Head of caudate nucleus (tissue), 42 donors: ENCODE data around the gene ZNF93.
"Not testable (repeated sequence)": the region's sequence is repeated elsewhere in the genome, so short reads cannot be mapped to it uniquely, and the experiment has no call there.

Experiments
- DNase-seq, 42 donors: peaks; one replicate each; pipeline versions ENCODE4 v3.0.0 to v3.0.0-alpha.2; 2020 to 2021; ENCODE audit warnings: mixed read lengths in 7 of 42
- intact Hi-C: fragments of 100-400 bp; cut with DNase I; formaldehyde crosslinking; loops from one replicate; pipeline ENCODE4 v1.15.0; 2022

Gene ZNF93

DNA sequence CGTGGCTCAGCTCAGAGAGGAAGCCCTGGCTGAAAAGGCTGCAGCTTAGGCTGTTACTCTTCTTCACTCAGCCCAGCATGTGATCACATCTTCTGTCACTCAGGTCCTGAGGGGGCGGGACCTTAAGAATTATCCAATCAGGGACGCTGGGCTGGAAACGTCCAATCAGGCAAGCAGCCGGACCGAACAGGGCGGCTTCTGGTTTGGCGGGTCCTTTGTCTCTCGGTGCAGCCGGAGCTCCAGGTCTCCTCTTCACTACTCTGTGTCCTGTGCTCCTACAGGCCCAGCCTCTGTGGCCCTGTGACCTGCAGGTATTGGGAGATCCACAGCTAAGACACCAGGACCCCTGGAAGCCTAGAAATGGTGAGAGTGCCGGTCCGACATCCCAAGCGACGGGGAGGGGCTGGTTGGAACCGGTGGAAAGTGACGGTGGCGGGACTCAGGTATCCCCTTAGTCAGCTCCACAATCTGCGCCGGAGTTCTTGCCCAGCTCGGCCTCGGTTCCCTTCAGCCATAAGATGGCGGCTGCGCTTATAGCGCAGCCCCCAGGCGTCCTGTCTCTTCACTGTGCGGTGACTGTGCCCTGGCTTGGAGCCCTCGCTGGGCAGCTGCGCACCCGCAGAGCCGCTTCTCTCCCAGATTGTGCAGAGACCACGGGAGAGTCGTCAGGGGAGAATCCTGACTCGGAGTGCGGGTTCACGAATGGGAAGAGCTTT, at the start of gene ZNF93:
TSS of gene ZNF93 (plus strand) at position 218 of the 716 bp plus-strand sequence. CDS start at position 361, 143 bp downstream.
- DNase-seq: peak; percentile 85 to 98 (median 95)
- intact Hi-C loops: loop anchor here (10.0 kb wide), 1 partner anchor 54 kb away; no protein-coding TSS in a partner anchor

DNA sequence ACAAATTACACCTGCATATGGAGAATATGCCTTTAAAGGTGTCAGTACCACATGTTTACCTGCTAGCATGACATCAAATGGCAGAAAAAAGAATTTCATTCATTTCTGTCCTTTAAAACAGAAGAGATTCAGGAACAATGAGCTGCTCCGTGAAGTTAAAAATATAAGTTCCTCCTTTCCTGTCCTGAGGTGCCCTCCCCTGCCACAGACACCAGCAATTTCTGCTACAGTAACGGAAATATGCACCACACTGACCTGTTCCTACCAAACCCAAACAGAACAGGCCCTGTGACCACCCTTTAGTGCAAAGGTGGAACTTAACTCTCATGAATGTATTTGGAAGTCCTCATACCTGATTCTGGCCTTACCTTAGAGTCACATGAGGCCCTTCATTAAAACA, 49.0 kb upstream of the ZNF93 start:
- DNase-seq, intact Hi-C loops: not testable (repeated sequence)

DNA sequence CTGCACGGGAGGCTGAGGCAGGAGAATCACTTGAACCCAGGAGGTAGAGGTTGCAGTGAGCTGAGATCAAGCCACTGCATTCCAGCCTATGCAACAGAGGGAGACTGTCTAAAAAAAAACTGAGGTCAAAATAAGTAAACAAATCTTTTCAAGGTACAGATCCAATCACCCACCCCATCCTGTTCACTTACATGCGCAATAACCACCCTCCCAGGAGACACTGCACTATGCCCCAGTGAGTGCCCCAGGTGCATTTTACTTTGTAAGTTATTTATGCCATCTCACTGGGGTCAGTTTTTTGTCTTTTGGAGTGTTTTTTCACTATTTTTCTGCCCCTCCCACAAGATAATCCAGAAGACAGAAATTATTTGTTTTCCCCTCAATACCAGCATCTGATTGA, 42.0 kb upstream of the ZNF93 start:
- DNase-seq: no peak
- intact Hi-C loops: no loop called here

DNA sequence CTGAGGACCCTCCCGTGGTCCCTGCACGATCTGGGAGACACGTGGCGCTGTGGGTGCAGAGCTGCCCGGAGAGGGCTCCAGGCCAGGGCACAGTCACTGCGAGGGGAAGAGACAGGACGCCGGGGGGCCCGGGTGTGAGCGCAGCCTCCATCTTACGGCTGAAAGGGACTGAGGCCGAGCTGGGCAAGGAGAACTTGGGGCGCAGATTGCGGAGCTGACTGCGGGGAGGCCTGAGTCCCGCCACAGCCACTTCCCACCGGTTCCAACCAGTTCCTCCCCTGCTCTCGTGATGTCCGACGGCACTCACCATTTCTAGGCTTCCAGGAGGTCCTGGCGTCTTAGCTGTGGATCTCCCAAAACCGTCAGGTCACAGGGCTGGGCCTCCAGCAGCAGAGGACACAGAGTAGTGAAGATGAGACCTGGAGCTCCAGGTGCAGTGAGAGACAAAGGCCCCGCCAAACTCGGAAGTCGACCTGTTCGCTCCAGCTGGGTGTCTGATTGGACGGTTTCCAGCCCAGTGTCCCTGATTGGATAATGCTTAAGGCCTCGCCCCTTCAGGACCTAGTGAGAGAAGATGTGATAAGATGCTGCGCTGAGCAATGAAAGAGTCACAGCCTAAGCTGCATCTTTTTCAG, 39.9 kb upstream of the ZNF93 start:
- DNase-seq: peak; percentile 32 to 90 (median 69)
- intact Hi-C loops: no loop called here

DNA sequence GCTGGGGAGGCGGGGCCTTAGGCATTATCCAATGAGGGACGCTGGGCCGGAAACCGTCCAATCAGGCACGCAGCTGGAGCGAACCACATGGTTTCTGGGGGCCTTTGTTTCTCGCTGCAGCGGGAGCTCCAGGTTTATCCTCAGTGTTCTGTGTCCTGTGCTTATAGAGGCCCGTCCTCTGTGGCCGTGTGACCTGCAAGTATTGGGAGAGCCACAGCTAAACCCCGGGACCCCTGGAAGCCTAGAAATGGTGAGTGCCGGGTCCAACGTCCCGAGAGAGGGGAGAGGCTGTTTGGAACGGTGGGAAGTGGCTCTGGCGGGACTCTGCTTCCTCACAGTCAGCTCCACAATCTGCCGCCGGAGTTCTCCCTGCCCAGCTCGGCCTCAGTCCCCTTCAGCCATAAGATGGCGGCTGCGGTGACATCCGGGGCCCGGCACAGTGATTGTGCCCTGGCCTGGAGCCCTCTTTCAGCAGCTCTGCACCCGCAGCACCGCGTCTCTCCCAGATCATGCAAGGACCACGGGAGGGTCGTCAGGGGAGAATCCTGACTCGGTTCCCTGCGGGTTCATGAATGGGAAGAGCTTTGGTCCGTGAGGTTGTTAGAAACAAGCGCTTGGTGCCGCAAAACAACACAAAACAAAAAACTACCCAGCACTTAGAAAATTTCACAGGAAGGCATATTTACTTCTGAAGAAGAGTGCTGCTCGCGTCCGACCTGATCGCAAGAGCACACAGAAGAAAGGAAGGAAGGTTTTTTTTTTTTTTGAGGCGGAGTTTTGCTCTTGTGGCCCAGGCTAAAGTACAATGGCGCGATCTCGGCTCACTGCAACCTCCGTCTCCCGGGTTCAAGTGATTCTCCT, 34.8 kb upstream of the ZNF93 start, which contains the start of gene ZNF253:
TSS of gene ZNF253 (plus strand) at position 133 of the 861 bp plus-strand sequence. CDS start at position 248, 115 bp downstream.
- peak; percentile 94 to 99 (median 98) for DNase-seq
- intact Hi-C loops: loop anchor here (5.0 kb wide), 1 partner anchor 44 kb away; the partner anchor contains the start of gene ZNF506

DNA sequence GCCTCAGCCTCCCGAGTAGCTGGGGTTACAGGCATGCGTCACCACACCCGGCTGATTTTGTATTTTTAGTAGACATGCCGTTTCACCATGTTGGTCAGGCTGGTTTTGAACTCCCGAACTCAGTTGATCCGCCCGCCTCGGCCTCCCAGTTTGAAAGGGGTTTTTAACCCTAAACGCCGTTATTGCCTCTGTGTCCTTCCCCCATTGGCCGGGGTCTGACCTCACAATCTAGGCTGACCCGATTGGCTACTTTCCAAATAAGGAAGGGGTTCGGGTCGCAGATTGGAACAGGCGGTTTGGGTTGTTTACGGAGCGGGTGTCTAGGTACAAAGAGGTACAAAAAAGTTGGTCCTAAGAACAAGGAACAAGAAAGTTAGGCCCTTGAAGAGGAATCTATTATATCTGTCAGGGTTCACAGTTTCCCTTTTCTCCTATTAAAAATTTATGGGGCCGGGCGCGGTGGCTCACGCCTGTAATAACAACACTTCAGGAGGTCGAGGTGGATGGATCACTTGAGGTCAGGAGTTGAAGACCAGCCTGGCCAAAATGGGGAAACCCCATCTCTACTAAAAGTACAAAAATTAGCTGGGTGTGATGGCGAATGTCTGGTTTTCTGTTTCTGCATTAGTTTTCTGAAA, 34.0 kb upstream of the ZNF93 start:
- DNase-seq: peak in 17 of 42 donors; percentile 2 to 53 (median 21)
- intact Hi-C loops: loop anchor here (5.0 kb wide), 1 partner anchor 44 kb away; the partner anchor contains the start of gene ZNF506

DNA sequence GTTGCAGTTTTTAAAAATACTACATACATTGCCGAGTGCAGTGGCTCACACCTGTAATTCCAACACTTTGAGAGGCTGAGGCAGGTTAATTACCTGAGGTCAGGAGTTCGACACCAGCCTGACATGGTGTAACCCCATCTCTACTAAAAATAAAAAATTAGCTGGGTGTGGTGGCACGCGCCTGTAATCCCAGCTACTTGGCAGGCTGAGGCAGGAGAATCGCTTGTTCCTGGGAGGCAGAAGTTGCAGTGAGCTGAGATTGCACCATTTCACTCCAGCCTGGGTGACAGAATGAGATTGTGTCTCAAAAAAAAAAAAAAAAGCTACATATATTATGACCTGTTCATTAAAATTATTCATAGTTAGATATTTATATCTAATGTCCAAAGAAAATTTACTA, 30.7 kb upstream of the ZNF93 start:
- intact Hi-C loops, DNase-seq: not testable (repeated sequence)

DNA sequence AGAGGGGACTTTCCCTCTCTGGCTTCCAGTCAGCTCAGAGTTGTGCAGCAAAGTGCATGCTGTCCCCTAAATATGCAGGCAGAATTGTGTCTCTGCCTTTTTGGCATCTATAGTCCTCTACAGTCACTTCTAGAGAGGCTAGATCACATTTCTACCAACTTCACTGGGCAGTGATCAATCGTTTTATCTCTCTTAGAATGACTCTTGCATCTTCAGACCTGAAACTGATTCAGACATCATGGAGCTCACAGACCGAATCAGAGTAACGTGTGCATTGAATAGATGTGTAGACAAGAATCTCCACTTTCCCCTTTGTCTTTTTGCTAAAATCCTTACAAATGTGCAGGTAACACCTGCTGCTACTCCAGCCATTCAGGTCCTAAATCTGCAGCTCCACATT, 28.8 kb upstream of the ZNF93 start:
- intact Hi-C loops: no loop called here

DNA sequence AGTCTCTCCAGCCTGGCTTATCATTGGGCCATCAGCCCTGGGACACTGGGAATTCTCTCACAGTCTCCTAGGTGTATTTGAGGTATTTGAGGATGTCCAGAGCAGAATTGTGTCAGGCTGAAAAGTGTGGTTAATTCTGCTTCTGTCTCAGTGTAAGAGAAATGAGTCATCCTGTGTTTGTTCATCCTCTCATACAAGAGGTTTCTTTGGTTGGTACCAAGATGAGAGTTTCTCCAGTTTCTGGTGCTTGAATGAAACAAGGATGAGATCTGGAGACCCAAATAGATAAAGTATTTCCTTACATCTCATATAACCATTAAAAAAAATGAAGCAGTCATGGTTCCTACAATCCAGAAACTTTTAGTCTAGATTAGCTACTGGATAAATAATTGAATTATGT, 27.4 kb upstream of the ZNF93 start:
- intact Hi-C loops: no loop called here
- DNase-seq: no peak

More for the DNA sequence above, 28.8 kb upstream of the ZNF93 start:
- DNase-seq: no peak

DNA sequence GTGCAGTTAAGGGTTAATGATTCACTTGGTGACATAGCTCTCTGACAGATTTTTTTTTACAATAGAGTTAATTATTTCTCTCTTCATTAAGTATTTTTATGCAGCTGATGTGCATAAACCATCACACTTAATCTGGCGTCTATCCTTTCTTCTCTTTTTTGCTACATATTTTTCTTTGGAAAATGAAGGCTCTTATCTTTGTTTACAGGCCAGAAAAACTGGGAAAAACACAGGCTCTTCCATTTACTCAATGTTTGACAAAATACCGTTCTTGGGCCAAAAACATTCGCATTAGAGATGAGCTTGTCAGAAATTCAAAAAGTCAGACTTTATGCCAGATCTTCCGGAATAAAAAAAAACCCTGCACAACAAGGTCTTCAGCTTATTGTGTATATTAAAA, 23.0 kb upstream of the ZNF93 start:
- DNase-seq: no peak

DNA sequence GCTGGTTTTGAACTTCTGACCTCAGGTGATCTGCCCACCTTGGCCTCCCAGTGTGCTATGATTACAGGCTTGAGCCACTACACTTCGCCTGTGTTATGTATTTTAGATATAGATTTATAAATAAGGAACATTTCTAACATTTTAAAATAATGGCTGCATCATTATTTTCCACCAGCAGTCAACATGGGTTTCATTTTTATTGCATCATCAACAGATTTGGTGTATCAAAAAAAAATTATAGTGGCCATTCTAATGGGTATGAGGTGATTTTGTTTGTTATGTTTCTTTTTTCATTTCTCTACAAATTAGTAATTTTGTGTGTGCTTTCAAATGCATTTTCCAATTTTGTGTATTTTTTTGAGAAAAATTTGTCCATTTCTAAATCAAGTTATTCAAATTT, 16.2 kb upstream of the ZNF93 start:
- intact Hi-C loops: no loop called here
- no peak for DNase-seq

More for the DNA sequence above, 23.0 kb upstream of the ZNF93 start:
- intact Hi-C loops: no loop called here

DNA sequence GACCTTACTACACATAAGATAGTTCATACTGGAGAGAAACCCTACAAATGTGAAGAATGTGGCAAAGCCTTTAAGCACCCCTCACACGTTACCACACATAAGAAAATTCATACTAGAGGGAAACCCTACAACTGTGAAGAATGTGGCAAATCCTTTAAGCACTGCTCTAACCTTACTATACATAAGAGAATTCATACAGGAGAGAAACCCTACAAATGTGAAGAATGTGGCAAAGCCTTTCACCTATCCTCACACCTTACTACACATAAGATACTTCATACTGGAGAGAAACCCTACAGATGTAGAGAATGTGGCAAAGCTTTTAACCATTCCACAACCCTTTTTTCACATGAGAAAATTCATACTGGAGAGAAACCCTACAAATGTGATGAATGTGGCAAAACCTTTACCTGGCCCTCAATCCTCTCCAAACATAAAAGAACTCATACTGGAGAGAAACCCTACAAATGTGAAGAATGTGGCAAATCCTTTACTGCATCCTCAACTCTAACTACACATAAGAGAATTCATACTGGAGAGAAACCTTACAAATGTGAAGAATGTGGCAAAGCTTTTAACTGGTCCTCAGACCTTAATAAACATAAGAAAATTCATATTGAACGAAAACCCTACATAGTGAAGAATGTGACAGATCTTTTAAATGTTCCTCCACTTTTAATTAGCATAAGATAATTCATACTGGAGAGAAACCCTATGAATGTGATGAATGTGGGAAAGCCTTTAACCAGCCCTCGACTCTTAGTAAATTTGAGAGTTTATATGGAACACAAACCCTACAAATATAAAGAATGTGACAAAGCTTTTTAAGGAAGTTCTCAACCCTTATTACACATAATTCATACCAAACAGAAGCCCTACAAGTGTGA, 8.4 kb upstream of the ZNF93 start:
- intact Hi-C loops, DNase-seq: not testable (repeated sequence)

DNA sequence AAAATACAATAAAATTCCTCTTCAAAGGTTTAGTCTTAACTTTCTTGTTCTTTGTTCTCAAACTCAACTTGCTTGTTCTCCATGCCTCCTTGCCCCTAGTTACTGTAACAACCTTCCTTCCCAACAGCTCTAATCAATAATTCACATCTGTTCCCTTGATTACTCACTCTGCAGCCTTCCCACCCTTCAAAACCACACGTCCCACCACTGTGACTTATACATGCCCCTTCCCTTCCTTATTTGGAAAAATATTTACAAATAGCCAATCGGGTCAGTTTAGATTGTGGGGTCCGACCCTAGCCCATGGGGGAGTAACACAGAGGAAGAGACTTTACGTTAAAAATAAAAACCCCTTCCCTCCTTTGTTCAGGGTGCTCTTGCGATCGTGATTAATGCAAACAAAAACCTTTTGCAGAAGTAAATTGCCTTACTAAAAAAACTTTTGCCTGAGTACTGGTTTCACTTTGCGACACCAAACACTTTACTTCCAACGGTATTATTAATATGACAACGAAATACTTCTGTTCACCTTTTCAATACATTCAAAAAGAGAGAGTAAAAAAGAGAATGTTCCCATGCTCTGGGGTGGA, 512 bp upstream of the ZNF93 start:
- no peak for DNase-seq
- intact Hi-C loops: loop anchor here (10.0 kb wide), 1 partner anchor 55 kb away; no protein-coding TSS in a partner anchor

DNA sequence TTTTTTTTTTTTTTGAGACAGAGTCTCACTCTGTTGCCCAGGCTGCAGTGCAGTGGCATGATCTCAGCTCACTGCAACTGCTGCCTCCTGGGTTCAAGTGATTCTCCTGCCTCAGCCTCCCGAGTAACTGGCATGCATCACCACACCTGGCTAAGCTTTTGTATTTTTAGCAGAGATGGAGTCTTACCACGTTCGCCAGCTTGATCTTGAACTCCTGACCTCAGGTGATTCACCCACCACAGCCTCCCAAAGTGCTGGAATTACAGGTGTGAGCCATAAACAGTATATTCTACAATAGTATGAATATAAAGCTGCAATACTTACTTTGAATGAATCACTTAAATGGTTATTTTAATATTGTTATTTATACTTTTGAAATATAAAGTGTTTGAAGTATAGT, 6.8 kb downstream of the ZNF93 start:
- DNase-seq: peak in 1 of 42 donors; percentile 22
- intact Hi-C loops: loop anchor here (10.0 kb wide), 1 partner anchor 47 kb away; no protein-coding TSS in a partner anchor

DNA sequence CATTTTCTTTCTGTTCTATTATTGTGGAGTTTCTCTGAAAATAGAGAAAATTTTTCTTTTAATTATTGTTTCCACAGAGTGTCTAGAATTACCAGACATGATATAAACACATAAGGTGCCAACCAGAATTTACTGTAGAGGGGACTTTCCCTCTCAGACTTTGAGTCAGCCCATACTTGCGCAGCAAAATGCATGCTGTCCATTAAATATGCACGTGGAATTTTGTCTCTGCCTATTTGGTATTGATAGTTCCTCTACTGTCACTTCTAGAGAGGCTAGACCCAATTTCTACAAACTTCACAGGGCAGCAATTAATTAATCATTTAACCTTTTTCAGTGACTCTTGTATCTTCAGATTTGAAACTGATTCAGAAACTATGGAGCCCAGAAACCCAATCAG, 8.9 kb downstream of the ZNF93 start:
- intact Hi-C loops: loop anchor here (10.0 kb wide), 1 partner anchor 45 kb away; no protein-coding TSS in a partner anchor
- no peak for DNase-seq

DNA sequence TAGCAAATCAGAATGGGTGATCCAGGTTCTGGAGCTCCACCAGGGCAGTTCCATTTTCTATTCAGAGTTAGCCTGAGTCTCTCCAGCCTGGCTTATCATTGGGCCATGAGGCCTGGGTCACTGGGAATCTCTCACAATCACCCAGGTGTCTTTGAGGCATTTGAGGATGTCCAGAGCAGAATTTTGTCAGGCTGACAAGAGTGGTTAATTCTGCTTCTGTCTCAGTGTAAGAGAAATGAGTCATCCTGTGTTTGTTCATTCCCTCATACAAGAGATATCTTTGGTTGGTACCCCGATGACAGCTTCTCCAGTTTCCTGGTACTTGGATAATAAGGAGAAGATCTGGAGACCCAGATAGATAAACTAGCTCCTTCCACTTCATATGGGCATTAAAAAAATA, 10.4 kb downstream of the ZNF93 start:
- intact Hi-C loops: no loop called here
- DNase-seq: no peak

DNA sequence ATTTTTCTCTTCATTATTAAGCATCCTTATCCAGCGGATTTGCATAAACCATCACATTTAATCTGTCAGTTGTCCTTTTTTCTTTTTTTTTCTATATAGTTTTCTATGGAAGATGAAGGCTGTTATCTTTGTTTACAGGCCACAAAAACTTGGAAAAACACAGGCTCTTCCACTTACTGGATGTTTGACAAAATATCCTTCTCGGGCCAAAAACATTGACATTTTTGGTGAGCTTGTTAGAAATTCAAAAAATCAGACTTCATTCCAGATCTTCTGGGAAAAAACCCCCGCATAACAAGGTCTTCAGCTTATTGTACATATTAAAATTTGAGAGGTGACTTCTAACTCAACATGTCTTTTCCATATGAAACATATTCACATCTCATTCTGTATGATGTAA, 13.8 kb downstream of the ZNF93 start:
- intact Hi-C loops: no loop called here
- DNase-seq: no peak
